HEK293 (cell line): ENCODE data around the gene RECK.

Experiments
- KLF7 ChIP-seq: fragments of 450-650 bp; formaldehyde crosslinking; IDR thresholded peaks from 2 replicates; pipeline ENCODE4 v1.5.1; 2016; ENCODE audit warnings: missing biosample characterization, missing genetic modification characterization, borderline replicate concordance
- MEIS1 ChIP-seq: sonication (generic); formaldehyde crosslinking; IDR thresholded peaks from 2 replicates; pipeline ENCODE4 v1.8.1; 2022; ENCODE audit warnings: missing genetic modification reagents, mild to moderate bottlenecking, borderline replicate concordance
- REST ChIP-seq: fragments of 450-650 bp; formaldehyde crosslinking; IDR thresholded peaks from 2 replicates; pipeline ENCODE4 v1.5.1; 2016; ENCODE audit warnings: missing biosample characterization, missing genetic modification characterization
- SP3 ChIP-seq: fragments of 450-650 bp; formaldehyde crosslinking; IDR thresholded peaks from 2 replicates; pipeline ENCODE4 v1.5.1; 2016; ENCODE audit warnings: missing biosample characterization, missing genetic modification characterization
- SP7 ChIP-seq: fragments of 450-650 bp; formaldehyde crosslinking; IDR thresholded peaks from 2 replicates; pipeline ENCODE4 v1.5.1; 2016; ENCODE audit warnings: missing biosample characterization, missing genetic modification characterization
- ZFHX2 ChIP-seq: fragments of 450-650 bp; formaldehyde crosslinking; conservative IDR thresholded peaks from 2 replicates; pipeline ENCODE4 v1.5.1; 2016; ENCODE audit warnings: missing biosample characterization, missing genetic modification characterization
- ZFP3 ChIP-seq: fragments of 450-650 bp; formaldehyde crosslinking; IDR thresholded peaks from 2 replicates; pipeline ENCODE4 v1.5.1; 2016; ENCODE audit warnings: low read depth, missing biosample characterization, missing genetic modification characterization
- ZFP37 ChIP-seq: fragments of 450-650 bp; formaldehyde crosslinking; IDR thresholded peaks from 2 replicates; pipeline ENCODE4 v1.5.1; 2016; ENCODE audit warnings: missing biosample characterization, missing genetic modification characterization
- ZNF10 ChIP-seq: fragments of 450-650 bp; formaldehyde crosslinking; IDR thresholded peaks from 2 replicates; pipeline ENCODE4 v1.5.1; 2017; ENCODE audit warnings: missing biosample characterization, missing genetic modification characterization
- ZNF146 ChIP-seq: fragments of 450-650 bp; formaldehyde crosslinking; IDR thresholded peaks from 2 replicates; pipeline ENCODE4 v1.5.1; 2016; ENCODE audit warnings: missing biosample characterization, missing genetic modification characterization
- ZNF157 ChIP-seq: fragments of 450-650 bp; formaldehyde crosslinking; IDR thresholded peaks from 2 replicates; pipeline ENCODE4 v1.5.1; 2016; ENCODE audit warnings: missing biosample characterization, missing genetic modification characterization
- ZNF175 ChIP-seq: fragments of 450-650 bp; formaldehyde crosslinking; IDR thresholded peaks from 2 replicates; pipeline ENCODE4 v1.5.1; 2016; ENCODE audit warnings: missing biosample characterization, missing genetic modification characterization
- ZNF18 ChIP-seq: fragments of 450-650 bp; formaldehyde crosslinking; IDR thresholded peaks from 2 replicates; pipeline ENCODE4 v1.5.1; 2016; ENCODE audit warnings: missing biosample characterization, missing genetic modification characterization
- ZNF184 ChIP-seq: fragments of 450-650 bp; IDR thresholded peaks from 2 replicates; pipeline ENCODE4 v1.5.1; 2018; ENCODE audit warnings: missing biosample characterization, mild to moderate bottlenecking, missing genetic modification characterization
- ZNF223 ChIP-seq: fragments of 450-650 bp; formaldehyde crosslinking; IDR thresholded peaks from 2 replicates; pipeline ENCODE4 v1.5.1; 2016; ENCODE audit warnings: missing biosample characterization, missing genetic modification characterization
- ZNF23 ChIP-seq: fragments of 450-650 bp; formaldehyde crosslinking; IDR thresholded peaks from 2 replicates; pipeline ENCODE4 v1.5.1; 2016; ENCODE audit warnings: missing biosample characterization, missing genetic modification characterization, borderline replicate concordance
- ZNF248 ChIP-seq: fragments of 450-650 bp; formaldehyde crosslinking; IDR thresholded peaks from 2 replicates; pipeline ENCODE4 v1.5.1; 2017; ENCODE audit warnings: missing biosample characterization, missing genetic modification characterization
- ZNF280D ChIP-seq: fragments of 450-650 bp; formaldehyde crosslinking; IDR thresholded peaks from 2 replicates; pipeline ENCODE4 v1.5.1; 2016; ENCODE audit warnings: missing biosample characterization, missing genetic modification characterization
- ZNF350 ChIP-seq: fragments of 450-650 bp; formaldehyde crosslinking; IDR thresholded peaks from 2 replicates; pipeline ENCODE4 v1.5.0; 2017; ENCODE audit warnings: missing biosample characterization, mild to moderate bottlenecking, missing genetic modification characterization
- ZNF391 ChIP-seq: fragments of 450-650 bp; formaldehyde crosslinking; IDR thresholded peaks from 2 replicates; pipeline ENCODE4 v1.5.1; 2016; ENCODE audit warnings: low read depth, missing biosample characterization, missing genetic modification characterization, borderline replicate concordance
- ZNF394 ChIP-seq: fragments of 450-650 bp; formaldehyde crosslinking; IDR thresholded peaks from 2 replicates; pipeline ENCODE4 v1.5.1; 2016; ENCODE audit warnings: missing biosample characterization, missing genetic modification characterization, mild to moderate bottlenecking, moderate library complexity, borderline replicate concordance
- ZNF521 ChIP-seq: fragments of 450-650 bp; formaldehyde crosslinking; IDR thresholded peaks from 2 replicates; pipeline ENCODE4 v1.5.1; 2017; ENCODE audit warnings: missing biosample characterization, mild to moderate bottlenecking, missing genetic modification characterization
- ZNF560 ChIP-seq: fragments of 450-650 bp; formaldehyde crosslinking; IDR thresholded peaks from 2 replicates; pipeline ENCODE4 v1.5.1; 2017; ENCODE audit warnings: missing biosample characterization, missing genetic modification characterization, borderline replicate concordance
- ZNF600 ChIP-seq: fragments of 450-650 bp; formaldehyde crosslinking; IDR thresholded peaks from 2 replicates; pipeline ENCODE4 v1.5.1; 2016; ENCODE audit warnings: missing biosample characterization, missing genetic modification characterization
- ZNF610 ChIP-seq: fragments of 450-650 bp; formaldehyde crosslinking; IDR thresholded peaks from 2 replicates; pipeline ENCODE4 v1.5.1; 2016; ENCODE audit warnings: missing biosample characterization, missing genetic modification characterization, borderline replicate concordance
- ZNF639 ChIP-seq: fragments of 450-650 bp; formaldehyde crosslinking; IDR thresholded peaks from 2 replicates; pipeline ENCODE4 v1.5.1; 2016; ENCODE audit warnings: missing biosample characterization, missing genetic modification characterization
- ZNF664 ChIP-seq: fragments of 450-650 bp; formaldehyde crosslinking; IDR thresholded peaks from 2 replicates; pipeline ENCODE4 v1.5.1; 2016; ENCODE audit warnings: missing biosample characterization, missing genetic modification characterization
- ZNF692 ChIP-seq: fragments of 450-650 bp; formaldehyde crosslinking; IDR thresholded peaks from 2 replicates; pipeline ENCODE4 v1.5.1; 2016; ENCODE audit warnings: missing biosample characterization, missing genetic modification characterization
- ZNF791 ChIP-seq: fragments of 450-650 bp; formaldehyde crosslinking; IDR thresholded peaks from 2 replicates; pipeline ENCODE4 v1.5.1; 2016; ENCODE audit warnings: missing biosample characterization, missing genetic modification characterization
- ZSCAN16 ChIP-seq: fragments of 450-650 bp; formaldehyde crosslinking; IDR thresholded peaks from 2 replicates; pipeline ENCODE4 v1.5.1; 2016; ENCODE audit warnings: missing biosample characterization, missing genetic modification characterization

Gene RECK

GRCh38 chr9:36166168-36166927 is 129.6 kb downstream of the RECK start (continued):
- TF ChIP-seq ZNF280D (tag by site-specific recombination) (no peak), ZNF10 (tag by site-specific recombination) (no peak), ZNF248 (tag by site-specific recombination) (no peak), ZNF692 (peak; percentile 44; the same call in 1 of the 2 replicates), ZNF350 (no peak), ZNF560 (tag by site-specific recombination) (no peak), ZNF394 (tag by site-specific recombination) (no peak), ZNF610 (no peak), SP3 (peak; percentile 52; the same call in 1 of the 2 replicates), ZFHX2 (tag by site-specific recombination) (peak; percentile 72), ZNF146 (tag by site-specific recombination) (no peak), ZFP37 (tag by site-specific recombination) (no peak), ZNF639 (no peak), SP7 (peak; percentile 39; the same call in 1 of the 2 replicates), ZNF18 (tag by site-specific recombination) (no peak), ZNF175 (no peak), KLF7 (tag by site-specific recombination) (no peak), ZNF223 (tag by site-specific recombination) (no peak), ZNF664 (tag by site-specific recombination) (no peak), ZNF791 (tag by site-specific recombination) (no peak), ZSCAN16 (no peak), ZNF23 (no peak), ZNF157 (no peak), MEIS1 (CRISPR knock-in tag) (no peak), ZNF184 (tag by site-specific recombination) (no peak), ZNF600 (no peak), REST (tag by site-specific recombination) (no peak), ZNF391 (tag by site-specific recombination) (no peak), ZNF521 (no peak), ZFP3 (tag by site-specific recombination) (no peak)
